ENCODE data around the gene KCNQ5.

Gene KCNQ5

GRCh38 chr6:72739368-72739779, 117.5 kb downstream of the KCNQ5 start:
- no peak overlapping the region for H3K27ac ChIP-seq (ENCODE audit: low read depth, low read length)
- H3K4me3 ChIP-seq (ENCODE audit: insufficient read depth, low read length, poor library complexity, severe bottlenecking), result no peak overlapping the region
- no peaks in the 10 kb centered on the region for H3K36me3 ChIP-seq (ENCODE audit: low read length)
- no peaks in the 10 kb centered on the region for H3K9me2 ChIP-seq (replicated peaks; ENCODE audit: insufficient read depth, low read length)
- H2AFZ ChIP-seq (ENCODE audit: low read depth, low read length, severe bottlenecking), result no peak overlapping the region
- TF ChIP-seq EZH2phosphoT487 (conservative IDR thresholded peaks at IDR 0.05; ENCODE audit: low read length), result no peak
- no peak for TF ChIP-seq CTCF (IDR thresholded peaks at IDR 0.05; ENCODE audit: insufficient read depth, low read length, poor library complexity, severe bottlenecking)
- peaks cover 83% of the 10 kb centered on the region for H3K79me2 ChIP-seq (ENCODE audit: insufficient read depth, low read length)
- H3K4me2 ChIP-seq (ENCODE audit: low read depth, low read length, poor library complexity, severe bottlenecking), result peak overlapping the region; percentile 9
- peaks cover 3% of the 10 kb centered on the region; the same call in 1 of the 2 replicates for H3F3A ChIP-seq (ENCODE audit: insufficient read depth)
- no peaks in the 10 kb centered on the region; the same call in 1 of the 2 replicates for H4K20me1 ChIP-seq (ENCODE audit: low read depth, low read length)
- no peaks in the 10 kb centered on the region for H3K27me3 ChIP-seq (ENCODE audit: low read length)
- H3K9ac ChIP-seq (ENCODE audit: low read length), result no peak overlapping the region
- no peaks in the 10 kb centered on the region for H3K9me3 ChIP-seq (ENCODE audit: insufficient read depth, low read length)

GRCh38 chr6:72740135-72740534, 118.3 kb downstream of the KCNQ5 start:
- Histone ChIP-seq H2AFZ (ENCODE audit: low read depth, low read length, severe bottlenecking) (no peak overlapping the region), H4K20me1 (ENCODE audit: low read depth, low read length) (no peaks in the 10 kb centered on the region; the same call in 1 of the 2 replicates), H3K9me2 (replicated peaks; ENCODE audit: insufficient read depth, low read length) (no peaks in the 10 kb centered on the region), H3K27me3 (ENCODE audit: low read length) (no peaks in the 10 kb centered on the region), H3K79me2 (ENCODE audit: insufficient read depth, low read length) (peaks cover 81% of the 10 kb centered on the region), H3K4me3 (ENCODE audit: insufficient read depth, low read length, poor library complexity, severe bottlenecking) (no peak overlapping the region), H3K9ac (ENCODE audit: low read length) (no peak overlapping the region), H3K4me2 (ENCODE audit: low read depth, low read length, poor library complexity, severe bottlenecking) (no peak overlapping the region), H3K27ac (ENCODE audit: low read depth, low read length) (no peak overlapping the region), H3K9me3 (ENCODE audit: insufficient read depth, low read length) (no peaks in the 10 kb centered on the region), H3K36me3 (ENCODE audit: low read length) (no peaks in the 10 kb centered on the region), H3F3A (ENCODE audit: insufficient read depth) (peaks cover 3% of the 10 kb centered on the region; the same call in 1 of the 2 replicates)
- TF ChIP-seq EZH2phosphoT487 (conservative IDR thresholded peaks at IDR 0.05; ENCODE audit: low read length) (no peak), CTCF (IDR thresholded peaks at IDR 0.05; ENCODE audit: insufficient read depth, low read length, poor library complexity, severe bottlenecking) (no peak)

- H3K4me2 ChIP-seq (ENCODE audit: low read depth, low read length, poor library complexity, severe bottlenecking), result no peak overlapping the region
- no peak overlapping the region for H2AFZ ChIP-seq (ENCODE audit: low read depth, low read length, severe bottlenecking)
- H3K36me3 ChIP-seq (ENCODE audit: low read length), result no peaks in the 10 kb centered on the region
- TF ChIP-seq EZH2phosphoT487 (conservative IDR thresholded peaks at IDR 0.05; ENCODE audit: low read length) (no peak), CTCF (IDR thresholded peaks at IDR 0.05; ENCODE audit: insufficient read depth, low read length, poor library complexity, severe bottlenecking) (no peak)
- H3F3A ChIP-seq (ENCODE audit: insufficient read depth), result peaks cover 3% of the 10 kb centered on the region; the same call in 1 of the 2 replicates
- no peak overlapping the region for H3K27ac ChIP-seq (ENCODE audit: low read depth, low read length)
- H3K4me3 ChIP-seq (ENCODE audit: insufficient read depth, low read length, poor library complexity, severe bottlenecking), result no peak overlapping the region
- H3K79me2 ChIP-seq (ENCODE audit: insufficient read depth, low read length), result peaks cover 83% of the 10 kb centered on the region
- H3K27me3 ChIP-seq (ENCODE audit: low read length), result no peaks in the 10 kb centered on the region
- H3K9ac ChIP-seq (ENCODE audit: low read length), result no peak overlapping the region
- no peaks in the 10 kb centered on the region for H3K9me2 ChIP-seq (replicated peaks; ENCODE audit: insufficient read depth, low read length)
- no peaks in the 10 kb centered on the region for H3K9me3 ChIP-seq (ENCODE audit: insufficient read depth, low read length)
- no peaks in the 10 kb centered on the region; the same call in 1 of the 2 replicates for H4K20me1 ChIP-seq (ENCODE audit: low read depth, low read length)
Measured at GRCh38 chr6:72741083-72741482, 119.2 kb downstream of the KCNQ5 start.

Data from SU-DHL-6 (cell line).